CD4-positive, CD25-positive, alpha-beta regulatory T cell (primary cell): Measurements from ENCODE around the gene LRRC57. TPM values are rescaled to one million over a fixed set of nuclear protein-coding genes. Genes with fewer than 3 reads are reported as not detected.
A peak's percentile ranks its signal among the peaks of the same experiment; 100 is the strongest.
"Not testable (repeated sequence)": the region's sequence is repeated elsewhere in the genome, so short reads cannot be mapped to it uniquely, and the experiment has no call there.

Experiments used
- ATAC-seq, 2 donors: fragments of 150-1000 bp; cut with Tn5 transposase; one replicate each; pipeline ENCODE4 v1.10.0; 2021; ENCODE audit warnings: low read depth in 2 of 2, moderate number of reproducible peaks in 2 of 2, moderate library complexity in 1 of 2
- DNase-seq, 3 donors: peaks; one replicate each; pipeline versions ENCODE4 v3.0.0 to v3.0.0-alpha.2; 2012 to 2022; ENCODE audit warnings: mixed read lengths in 1 of 3
- H3K27ac ChIP-seq: one replicate; pipeline ENCODE4 v1.7.0; 2013; ENCODE audit warnings: mild to moderate bottlenecking, low read length; ENCODE audit not compliant: insufficient read depth, poor library complexity, severe bottlenecking
- H3K27me3 ChIP-seq: one replicate; pipeline ENCODE4 v1.7.0; 2013; ENCODE audit warnings: low read length; ENCODE audit not compliant: control insufficient read depth, insufficient read depth
- H3K36me3 ChIP-seq: one replicate; pipeline ENCODE4 v1.7.0; 2013; ENCODE audit warnings: mild to moderate bottlenecking, low read length, moderate library complexity; ENCODE audit not compliant: control insufficient read depth, insufficient read depth
- H3K4me1 ChIP-seq: 2 replicates; pipeline ENCODE4 v1.7.0; 2013; ENCODE audit warnings: mild to moderate bottlenecking, low read length; ENCODE audit not compliant: insufficient read depth, control insufficient read depth, poor library complexity, severe bottlenecking
- H3K4me3 ChIP-seq: one replicate; pipeline ENCODE4 v1.7.0; 2013; ENCODE audit warnings: low read depth, mild to moderate bottlenecking, low read length, moderate library complexity
- H3K9me3 ChIP-seq, 2 experiments: 1 replicate in 1 of 2; 2 replicates in 1 of 2; pipeline ENCODE4 v1.7.0; 2013; ENCODE audit warnings: low read length in 2 of 2, mild to moderate bottlenecking in 1 of 2, moderate library complexity in 1 of 2; ENCODE audit not compliant: control insufficient read depth in 2 of 2
- H3K27ac Mint-ChIP-seq, 3 donors: one replicate each; pipeline ENCODE4 v1.8.0; 2020 to 2022; ENCODE audit warnings: mild to moderate bottlenecking in 3 of 3, mixed read lengths in 3 of 3, moderate library complexity in 2 of 3
- H3K27me3 Mint-ChIP-seq: one replicate; pipeline ENCODE4 v1.8.0; 2022; ENCODE audit warnings: mild to moderate bottlenecking, mixed read lengths
- H3K36me3 Mint-ChIP-seq: one replicate; pipeline ENCODE4 v1.8.0; 2020; ENCODE audit warnings: mixed read lengths
- H3K4me1 Mint-ChIP-seq, 4 donors: one replicate each; pipeline ENCODE4 v1.8.0; 2020 to 2022; ENCODE audit warnings: mixed read lengths in 4 of 4, mild to moderate bottlenecking in 1 of 4
- H3K4me3 Mint-ChIP-seq, 4 donors: one replicate each; pipeline ENCODE4 v1.8.0; 2020 to 2022; ENCODE audit warnings: mild to moderate bottlenecking in 4 of 4, mixed read lengths in 4 of 4, moderate library complexity in 3 of 4
- H3K9me3 Mint-ChIP-seq, 7 donors: one replicate each; pipeline ENCODE4 v1.8.0; 2020 to 2022; ENCODE audit warnings: mixed read lengths in 7 of 7, mild to moderate bottlenecking in 3 of 7, moderate library complexity in 2 of 7
- polyA plus RNA-seq, 4 donors: library from polyadenylated mRNA; unstranded; fragments of 300-500 nt; fragmentation: Illumina TruSeq; gene quantifications; one replicate each; pipeline ENCODE4 v1.2.3, GENCODE V29; 2021
- total RNA-seq: library from RNA; stranded (reverse); gene quantifications from one replicate; pipeline ENCODE4 v1.2.3, GENCODE V29; 2022

The LRRC57 gene
- total and polyA plus RNA-seq, 5 donors from 2014 or later: 5.8 to 36.0 (median 7.4) TPM

DNA sequence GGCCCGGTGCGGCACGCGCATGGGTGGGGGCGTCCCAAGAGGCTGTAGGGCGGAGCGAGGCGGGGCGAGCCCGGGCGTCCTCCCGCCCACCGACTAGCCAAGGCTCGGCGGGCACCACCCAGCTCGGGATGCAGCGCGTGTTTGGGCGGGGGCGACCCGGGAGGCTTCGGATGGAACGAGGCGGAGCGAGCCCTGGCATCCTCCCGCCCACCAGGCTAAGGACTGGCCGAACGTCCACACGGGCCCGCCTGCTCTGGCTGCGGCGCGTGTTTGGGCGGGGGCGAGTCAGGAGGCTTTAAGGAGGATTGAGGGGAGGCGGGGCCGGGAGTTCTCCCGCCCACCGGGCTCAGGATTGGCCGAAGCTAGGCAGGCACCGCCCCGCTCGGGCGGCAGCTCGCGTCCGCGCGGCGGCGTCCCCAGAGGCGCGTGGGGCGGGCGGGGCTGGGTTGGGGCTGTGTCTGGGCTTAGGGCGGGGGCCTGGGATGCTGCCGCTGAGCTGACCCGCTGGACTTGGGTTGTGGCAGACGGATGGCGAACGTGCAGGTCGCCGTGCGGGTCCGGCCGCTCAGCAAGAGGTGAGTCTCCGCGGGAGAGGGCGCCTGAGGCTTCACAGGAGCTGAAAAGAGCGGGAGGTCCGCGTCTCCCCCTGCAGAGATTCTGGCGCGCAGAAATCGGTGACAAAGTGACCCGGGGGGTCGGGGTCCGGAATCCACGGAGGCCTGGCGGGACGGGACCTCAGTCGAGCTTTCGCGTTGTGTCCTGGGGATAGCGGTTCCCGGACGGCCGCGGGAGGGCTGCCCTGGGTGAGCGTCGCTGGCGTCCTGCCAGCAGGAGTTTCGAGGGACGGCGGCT is 26.8 kb upstream of the LRRC57 start, which contains the start of gene STARD9:
Gene STARD9 (plus strand): TSS at position 419 of the 852 bp plus-strand sequence. CDS start 110 bp downstream, at position 529.
- peaks cover 9 to 37% (median 15%) of the 10 kb centered on the region in 4 donors for H3K4me1 Mint-ChIP-seq
- Histone ChIP-seq H3K9me3 (no peaks in the 10 kb centered on the region), H3K27ac (peak within 1 kb of the TSS; percentile 55), H3K4me3 (peak within 1 kb of the TSS; percentile 72), H3K4me1 (peaks cover 14% of the 10 kb centered on the region), H3K36me3 (no peaks in the 10 kb centered on the region), H3K27me3 (no peaks in the 10 kb centered on the region)
- no peaks in the 10 kb centered on the region for H3K9me3 Mint-ChIP-seq
- H3K27ac Mint-ChIP-seq: peak within 1 kb of the TSS; percentile 45 to 92 (median 65)
- DNase-seq (peak; percentile 89 to 97 (median 93)), ATAC-seq (peak; percentile 93 to 94)
- peak within 1 kb of the TSS; percentile 84 to 96 (median 92) for H3K4me3 Mint-ChIP-seq
- H3K27me3 Mint-ChIP-seq: peaks cover 21% of the 10 kb centered on the region
- H3K36me3 Mint-ChIP-seq: no peaks in the 10 kb centered on the region

DNA sequence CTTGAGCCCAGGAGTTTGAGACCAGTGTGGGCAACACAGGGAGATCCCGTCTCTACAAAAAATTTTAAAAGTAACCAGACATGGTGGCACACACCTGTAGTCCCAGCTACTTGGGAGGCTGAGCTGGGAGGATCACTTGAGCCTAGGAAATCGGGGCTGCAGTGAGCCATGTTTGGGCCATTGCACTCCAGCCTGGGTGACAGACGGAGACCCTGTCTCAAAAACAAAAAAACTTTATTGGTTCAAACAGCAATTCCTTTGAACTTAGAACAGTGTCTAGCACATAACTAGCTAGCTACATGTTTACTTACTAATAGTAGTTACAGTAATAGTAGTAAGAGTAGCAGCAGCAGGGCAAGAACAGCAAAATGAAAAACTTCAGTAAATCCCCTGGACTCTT is 10.1 kb upstream of the LRRC57 start:
- ATAC-seq: no peak
- no peaks in the 10 kb centered on the region for H3K9me3 Mint-ChIP-seq
- Histone ChIP-seq H3K36me3 (peaks cover 43% of the 10 kb centered on the region), H3K9me3 (no peaks in the 10 kb centered on the region), H3K27ac (no peak overlapping the region), H3K4me3 (no peak overlapping the region), H3K27me3 (no peaks in the 10 kb centered on the region), H3K4me1 (no peaks in the 10 kb centered on the region)
- H3K27me3 Mint-ChIP-seq: no peaks in the 10 kb centered on the region
- H3K36me3 Mint-ChIP-seq: peaks cover 7% of the 10 kb centered on the region
- H3K4me3 Mint-ChIP-seq: no peak overlapping the region
- DNase-seq: no peak
- peaks cover 7 to 24% (median 12%) of the 10 kb centered on the region in 4 donors for H3K4me1 Mint-ChIP-seq
- H3K27ac Mint-ChIP-seq: no peak overlapping the region

DNA sequence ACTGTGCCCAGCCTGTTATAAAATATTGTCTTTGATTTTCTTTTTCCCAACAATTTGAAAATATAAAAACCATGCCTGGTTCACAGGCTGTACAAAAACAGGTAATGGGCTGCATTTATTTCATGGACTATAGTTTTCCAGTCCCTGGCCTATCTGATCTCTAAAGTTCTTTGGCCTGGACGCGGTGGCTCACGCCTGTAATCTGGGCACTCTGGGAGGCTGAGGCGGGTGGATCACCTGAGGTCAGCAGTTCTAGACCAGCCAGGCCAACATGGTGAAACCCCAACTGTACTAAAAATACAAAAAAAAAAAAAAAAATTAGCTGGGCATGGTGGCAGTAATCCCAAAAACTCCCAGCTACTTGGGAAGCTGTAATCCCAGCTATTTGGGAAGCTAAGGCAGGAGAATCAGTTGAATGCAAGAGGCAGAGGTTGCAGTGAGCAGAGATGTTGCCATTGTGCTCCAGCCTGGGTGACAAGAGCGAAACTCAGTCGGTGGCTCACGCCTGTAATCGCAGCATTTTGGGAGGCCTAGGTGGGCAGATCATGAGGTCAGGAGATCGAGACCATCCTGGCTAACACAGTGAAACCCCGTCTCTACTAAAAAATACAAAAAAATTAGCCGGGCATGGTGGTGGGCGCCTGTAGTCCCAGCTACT is 8.1 kb upstream of the LRRC57 start:
- H3K9me3 Mint-ChIP-seq, ATAC-seq, H3K27me3 Mint-ChIP-seq, H3K27ac ChIP-seq, H3K4me3 Mint-ChIP-seq, H3K27me3 ChIP-seq, H3K9me3 ChIP-seq, H3K4me3 ChIP-seq, DNase-seq, H3K36me3 Mint-ChIP-seq, H3K4me1 ChIP-seq: not testable (repeated sequence)
- H3K36me3 ChIP-seq: peaks cover 30% of the 10 kb centered on the region
- Mint-ChIP-seq H3K4me1 (peaks cover 17 to 44% (median 24%) of the 10 kb centered on the region in 4 donors), H3K27ac (peak overlapping the region in 1 of 3 donors; percentile 31)

DNA sequence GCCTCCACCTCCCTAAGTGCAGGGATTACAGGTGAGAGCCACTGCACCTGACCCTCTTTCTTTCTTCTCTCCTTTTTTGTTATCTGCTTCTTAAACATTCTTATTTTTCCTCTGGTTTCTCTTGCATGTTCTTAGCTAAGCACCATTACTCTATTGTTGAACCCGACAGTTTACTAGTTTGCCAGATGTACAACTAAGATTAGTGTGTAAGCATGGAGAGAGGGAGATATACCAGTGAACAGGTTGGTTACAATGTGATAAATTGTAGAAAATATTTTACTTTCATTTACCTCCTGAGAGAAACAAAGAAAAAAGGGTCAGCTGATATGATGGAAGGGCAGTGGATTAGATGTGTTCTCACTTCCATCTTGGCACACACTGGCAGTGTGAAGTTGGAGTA is 5.0 kb upstream of the LRRC57 start:
- Histone ChIP-seq H3K27me3 (no peaks in the 10 kb centered on the region), H3K9me3 (no peaks in the 10 kb centered on the region), H3K27ac (no peak overlapping the region), H3K4me3 (no peak overlapping the region), H3K4me1 (peaks cover 20% of the 10 kb centered on the region), H3K36me3 (peaks cover under 1% of the 10 kb centered on the region)
- peak overlapping the region in 2 of 4 donors; percentile 46 to 80 for H3K4me3 Mint-ChIP-seq
- H3K9me3 Mint-ChIP-seq: no peaks in the 10 kb centered on the region
- ATAC-seq (no peak), DNase-seq (no peak)
- H3K27ac Mint-ChIP-seq: peak overlapping the region in 2 of 3 donors; percentile 44 to 67
- H3K36me3 Mint-ChIP-seq: peaks cover 3% of the 10 kb centered on the region
- peaks cover 4% of the 10 kb centered on the region for H3K27me3 Mint-ChIP-seq
- peaks cover 21 to 67% (median 38%) of the 10 kb centered on the region in 4 donors for H3K4me1 Mint-ChIP-seq

DNA sequence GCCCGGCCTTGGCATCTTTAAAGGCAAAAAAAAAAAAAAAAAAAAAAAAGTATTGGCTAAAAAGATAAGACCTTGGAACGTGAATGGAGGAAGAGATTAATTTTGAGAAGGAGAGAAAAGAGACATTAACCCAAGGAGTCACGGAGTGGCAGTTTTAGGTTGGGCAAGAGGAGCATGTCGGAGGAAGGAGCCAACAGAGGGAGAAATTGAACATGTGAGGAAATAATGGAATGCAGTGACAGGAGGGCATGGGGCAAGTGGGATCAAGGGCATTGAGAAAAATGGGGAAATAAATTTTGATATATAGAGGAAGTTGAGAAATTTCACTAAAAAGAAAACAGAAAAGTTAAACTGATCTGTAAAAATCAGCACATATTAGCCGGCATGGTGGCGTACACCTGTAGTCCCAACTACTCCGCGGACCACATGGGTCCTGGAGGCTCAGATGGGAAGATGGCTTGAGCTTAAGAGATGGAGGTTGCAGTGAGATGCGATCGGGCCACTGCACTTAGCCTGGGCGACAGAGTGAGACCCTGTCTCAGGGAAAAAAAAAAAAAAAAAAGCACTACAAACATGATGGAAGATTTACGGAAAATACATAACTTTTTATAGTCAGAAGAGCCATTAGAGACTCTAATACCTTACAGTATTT is 1.3 kb upstream of the LRRC57 start:
- peaks cover 50% of the 10 kb centered on the region for H3K4me1 ChIP-seq
- H3K9me3 ChIP-seq: no peaks in the 10 kb centered on the region
- Mint-ChIP-seq H3K36me3 (peaks cover 13% of the 10 kb centered on the region), H3K27me3 (peaks cover 4% of the 10 kb centered on the region), H3K4me1 (peaks cover 33 to 88% (median 66%) of the 10 kb centered on the region in 4 donors), H3K4me3 (peak overlapping the region; percentile 73 to 95 (median 84)), H3K27ac (peak overlapping the region; percentile 74 to 98 (median 89)), H3K9me3 (no peaks in the 10 kb centered on the region)
- no peak for ATAC-seq
- H3K36me3 ChIP-seq: peaks cover 1% of the 10 kb centered on the region
- H3K27ac ChIP-seq: no peak overlapping the region
- no peak for DNase-seq
- H3K27me3 ChIP-seq: no peaks in the 10 kb centered on the region
- H3K4me3 ChIP-seq: peak overlapping the region; percentile 64

DNA sequence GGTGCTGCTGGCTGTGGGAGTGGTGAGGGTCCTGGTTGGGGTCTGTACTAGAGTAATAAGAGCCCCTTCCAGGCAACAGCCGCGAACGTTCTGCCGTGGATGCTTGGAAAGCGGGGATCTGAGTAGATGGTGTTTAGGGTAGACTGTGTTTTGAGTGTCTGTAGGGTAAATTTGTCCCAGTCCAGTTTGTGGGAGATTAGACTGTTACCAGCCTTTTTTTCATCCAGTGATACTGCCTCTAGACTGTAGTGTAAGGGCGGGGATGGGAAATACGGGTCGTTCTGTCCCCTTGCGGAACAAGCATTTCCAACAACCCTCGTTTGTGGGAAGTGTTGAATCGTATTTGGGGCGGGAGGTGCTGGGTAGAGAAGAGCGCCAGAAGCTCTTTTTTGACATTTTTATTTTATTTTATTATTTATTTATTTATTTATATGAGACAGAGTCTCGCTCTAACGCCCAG is 469 bp upstream of the LRRC57 start:
- Histone ChIP-seq H3K27ac (peak overlapping the region; percentile 82), H3K4me3 (peak overlapping the region; percentile 99), H3K27me3 (no peaks in the 10 kb centered on the region), H3K4me1 (peaks cover 57% of the 10 kb centered on the region), H3K9me3 (no peaks in the 10 kb centered on the region), H3K36me3 (peaks cover 8% of the 10 kb centered on the region)
- Mint-ChIP-seq H3K36me3 (peaks cover 15% of the 10 kb centered on the region), H3K27ac (peak overlapping the region; percentile 98 to 100 (median 100)), H3K9me3 (no peaks in the 10 kb centered on the region), H3K4me3 (peak overlapping the region; percentile 89 to 95 (median 92)), H3K4me1 (peaks cover 31 to 81% (median 63%) of the 10 kb centered on the region in 4 donors), H3K27me3 (peaks cover 4% of the 10 kb centered on the region)
- DNase-seq: no peak
- ATAC-seq: peak; percentile 38 to 55

DNA sequence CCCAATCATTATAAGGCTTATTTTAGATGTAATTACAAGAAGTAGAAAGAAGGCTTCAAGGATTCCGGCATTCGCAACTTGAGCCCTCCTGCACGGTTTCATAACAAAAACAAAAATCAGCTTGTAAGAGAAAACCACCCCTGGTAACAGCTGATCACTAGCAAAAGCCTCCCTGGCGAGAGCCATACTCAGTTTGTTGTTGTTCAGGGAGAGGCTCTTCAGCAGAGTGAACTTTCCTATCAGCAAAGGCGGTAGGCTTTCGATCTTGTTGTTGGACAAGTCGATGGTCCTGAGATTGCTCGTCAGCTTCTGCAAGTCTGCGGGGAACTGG is 710 bp downstream of the LRRC57 start:
- no peaks in the 10 kb centered on the region for H3K27me3 ChIP-seq
- H3K9me3 ChIP-seq: no peaks in the 10 kb centered on the region
- H3K36me3 Mint-ChIP-seq: peaks cover 15% of the 10 kb centered on the region
- H3K9me3 Mint-ChIP-seq: no peaks in the 10 kb centered on the region
- peak; percentile 2 for ATAC-seq
- DNase-seq: no peak
- H3K4me1 Mint-ChIP-seq: peaks cover 26 to 73% (median 55%) of the 10 kb centered on the region in 4 donors
- peak overlapping the region; percentile 89 to 95 (median 92) for H3K4me3 Mint-ChIP-seq
- peak overlapping the region; percentile 82 for H3K27ac ChIP-seq
- H3K4me3 ChIP-seq: peak overlapping the region; percentile 99
- H3K27ac Mint-ChIP-seq: peak overlapping the region; percentile 98 to 100 (median 100)
- peaks cover 4% of the 10 kb centered on the region for H3K27me3 Mint-ChIP-seq
- H3K4me1 ChIP-seq: peaks cover 62% of the 10 kb centered on the region
- peaks cover 20% of the 10 kb centered on the region for H3K36me3 ChIP-seq
